ENCODE data around the gene ZBTB34. TPM values are rescaled to one million over a fixed set of nuclear protein-coding genes. Genes with fewer than 3 reads are reported as not detected.

Gene ZBTB34
- total RNA-seq, 4 donors from 2014 or later = 10.8 to 15.9 (median 13.0) TPM

- Histone ChIP-seq H3K36me3 (peaks cover 9% of the 10 kb centered on the region), H3K4me3 (no peak overlapping the region), H3K4me1 (no peaks in the 10 kb centered on the region), H3K27me3 (no peaks in the 10 kb centered on the region), H3K9me3 (no peaks in the 10 kb centered on the region), H3K27ac (no peak overlapping the region)
- no peak for DNase-seq (ENCODE audit: low spot score in 2 of 2)
- TF ChIP-seq POLR2AphosphoS5 (IDR thresholded peaks at IDR 0.05) = no peak
- 81% methylated on average over 23 of the region's 23 CpGs for WGBS
Measured at GRCh38 chr9:126886034-126886822, 25.8 kb downstream of the ZBTB34 start.

GRCh38 chr9:126886897-126887296, 26.5 kb downstream of the ZBTB34 start:
- no peak for TF ChIP-seq CTCF (IDR thresholded peaks at IDR 0.05)
- no peak for TF ChIP-seq EP300 (IDR thresholded peaks at IDR 0.05)
- TF ChIP-seq POLR2A (IDR thresholded peaks at IDR 0.05) = no peak
- TF ChIP-seq POLR2AphosphoS5 (IDR thresholded peaks at IDR 0.05) = no peak
- DNase-seq (ENCODE audit: low spot score in 2 of 2) = no peak
- H3K36me3 ChIP-seq = peaks cover 9% of the 10 kb centered on the region
- 73% methylated on average over 10 of the region's 10 CpGs for WGBS
- no peaks in the 10 kb centered on the region for H3K9me3 ChIP-seq
- no peaks in the 10 kb centered on the region for H3K27me3 ChIP-seq
- no peak overlapping the region for H3K27ac ChIP-seq
- no peak overlapping the region for H3K4me3 ChIP-seq
- H3K4me1 ChIP-seq = no peaks in the 10 kb centered on the region

GRCh38 chr9:126891676-126892075, 31.2 kb downstream of the ZBTB34 start:
- Histone ChIP-seq H3K4me1 (no peaks in the 10 kb centered on the region), H3K4me3 (no peak overlapping the region), H3K27ac (no peak overlapping the region), H3K9me3 (no peaks in the 10 kb centered on the region), H3K27me3 (no peaks in the 10 kb centered on the region), H3K36me3 (no peaks in the 10 kb centered on the region)
- TF ChIP-seq POLR2A (IDR thresholded peaks at IDR 0.05) (no peak), POLR2AphosphoS5 (IDR thresholded peaks at IDR 0.05) (no peak), EP300 (IDR thresholded peaks at IDR 0.05) (no peak)
- no peak for DNase-seq (ENCODE audit: low spot score in 2 of 2)
- 59% methylated on average over 3 of the region's 3 CpGs for WGBS

GRCh38 chr9:126893079-126893478, 32.6 kb downstream of the ZBTB34 start:
- DNase-seq (ENCODE audit: low spot score in 2 of 2) = no peak
- no peak for TF ChIP-seq CTCF (IDR thresholded peaks at IDR 0.05)
- TF ChIP-seq EP300 (IDR thresholded peaks at IDR 0.05) = no peak
- no peak for TF ChIP-seq POLR2A (IDR thresholded peaks at IDR 0.05)
- TF ChIP-seq POLR2AphosphoS5 (IDR thresholded peaks at IDR 0.05) = no peak
- 60% methylated on average over 5 of the region's 5 CpGs for WGBS

GRCh38 chr9:126894052-126894603, 33.7 kb downstream of the ZBTB34 start:
- no peaks in the 10 kb centered on the region for H3K9me3 ChIP-seq
- H3K4me3 ChIP-seq = no peak overlapping the region
- H3K27ac ChIP-seq = no peak overlapping the region
- H3K36me3 ChIP-seq = no peaks in the 10 kb centered on the region
- WGBS = 85% methylated on average over 4 of the region's 4 CpGs
- no peaks in the 10 kb centered on the region for H3K4me1 ChIP-seq
- no peak for DNase-seq (ENCODE audit: low spot score in 2 of 2)
- no peaks in the 10 kb centered on the region for H3K27me3 ChIP-seq
- TF ChIP-seq EP300 (IDR thresholded peaks at IDR 0.05) (no peak), POLR2AphosphoS5 (IDR thresholded peaks at IDR 0.05) (no peak), POLR2A (IDR thresholded peaks at IDR 0.05) (no peak)

More at GRCh38 chr9:126893079-126893478, 32.6 kb downstream of the ZBTB34 start:
- H3K36me3 ChIP-seq = no peaks in the 10 kb centered on the region
- no peak overlapping the region for H3K4me3 ChIP-seq
- no peaks in the 10 kb centered on the region for H3K9me3 ChIP-seq
- H3K4me1 ChIP-seq = no peaks in the 10 kb centered on the region
- H3K27ac ChIP-seq = no peak overlapping the region
- H3K27me3 ChIP-seq = no peaks in the 10 kb centered on the region

GRCh38 chr9:126902210-126902609, 41.8 kb downstream of the ZBTB34 start:
- H3K4me1 ChIP-seq = no peaks in the 10 kb centered on the region
- H3K27me3 ChIP-seq = no peaks in the 10 kb centered on the region
- no peak for DNase-seq (ENCODE audit: low spot score in 2 of 2)
- peaks cover 4% of the 10 kb centered on the region for H3K9me3 ChIP-seq
- TF ChIP-seq POLR2AphosphoS5 (IDR thresholded peaks at IDR 0.05) (no peak), POLR2A (IDR thresholded peaks at IDR 0.05) (no peak), EP300 (IDR thresholded peaks at IDR 0.05) (no peak), CTCF (IDR thresholded peaks at IDR 0.05) (no peak)
- no peak overlapping the region for H3K4me3 ChIP-seq
- H3K27ac ChIP-seq = no peak overlapping the region
- H3K36me3 ChIP-seq = no peaks in the 10 kb centered on the region
- 75% methylated on average over 3 of the region's 3 CpGs for WGBS
